ELR (cell line): ENCODE results near the gene TSPAN12.
"Not testable (repeated sequence)": the region's sequence is repeated elsewhere in the genome, so short reads cannot be mapped to it uniquely, and the experiment has no call there.

Experiments used
- DNase-seq: peaks from one replicate; pipeline ENCODE4 v3.0.0-alpha.2; 2015; ENCODE audit warnings: low read depth

TSPAN12 gene

GRCh38 chr7:120805636-120806388 is 52.1 kb downstream of the TSPAN12 start:
- DNase-seq: peak; percentile 63

GRCh38 chr7:120802751-120803150 is 55.2 kb downstream of the TSPAN12 start:
- no peak for DNase-seq

GRCh38 chr7:120799813-120800475 is 58.0 kb downstream of the TSPAN12 start:
- DNase-seq: no peak

GRCh38 chr7:120799147-120799546 is 58.8 kb downstream of the TSPAN12 start:
- no peak for DNase-seq

- no peak for DNase-seq
These were observed 60.8 kb downstream of the TSPAN12 start for GRCh38 chr7:120797026-120797645.

- DNase-seq: no peak
These were observed 63.7 kb downstream of the TSPAN12 start for GRCh38 chr7:120794106-120794729.

- DNase-seq: no peak
These were observed 64.6 kb downstream of the TSPAN12 start for GRCh38 chr7:120793213-120793936.

- no peak for DNase-seq
These were observed 65.1 kb downstream of the TSPAN12 start for GRCh38 chr7:120792861-120793130.

GRCh38 chr7:120792091-120792860 is 65.7 kb downstream of the TSPAN12 start:
- DNase-seq: peak; percentile 75

GRCh38 chr7:120785095-120785494 is 72.8 kb downstream of the TSPAN12 start:
- DNase-seq: no peak

- no peak for DNase-seq
These were observed 74.2 kb downstream of the TSPAN12 start for GRCh38 chr7:120783721-120784120.

- no peak for DNase-seq
These were observed 74.7 kb downstream of the TSPAN12 start for GRCh38 chr7:120783273-120783672.

GRCh38 chr7:120781924-120782323 is 76.0 kb downstream of the TSPAN12 start:
- DNase-seq: not testable (repeated sequence)

- no peak for DNase-seq
These were observed 77.0 kb downstream of the TSPAN12 start for GRCh38 chr7:120780938-120781337.

GRCh38 chr7:120780451-120780850 is 77.5 kb downstream of the TSPAN12 start:
- not testable (repeated sequence) for DNase-seq

- not testable (repeated sequence) for DNase-seq
These were observed 78.9 kb downstream of the TSPAN12 start for GRCh38 chr7:120779078-120779477.

- DNase-seq: no peak
These were observed 82.2 kb downstream of the TSPAN12 start for GRCh38 chr7:120775755-120776154.

GRCh38 chr7:120774481-120774880 is 83.5 kb downstream of the TSPAN12 start:
- DNase-seq: no peak

- DNase-seq: no peak
These were observed 87.7 kb downstream of the TSPAN12 start for GRCh38 chr7:120770206-120770605.

GRCh38 chr7:120760851-120761250 is 97.1 kb downstream of the TSPAN12 start:
- no peak for DNase-seq

GRCh38 chr7:120760050-120760449 is 97.9 kb downstream of the TSPAN12 start:
- DNase-seq: no peak
